Fibroblast of villous mesenchyme (primary cell): ENCODE data around the gene FAM163B. TPM values are rescaled to one million over a fixed set of nuclear protein-coding genes. Genes with fewer than 3 reads are reported as not detected.

ENCODE experiments used
- DNase-seq: peaks from one replicate; pipeline ENCODE4 v3.0.0-alpha.2; 2010; ENCODE audit warnings: low read depth
- H3K4me3 ChIP-seq: 2 replicates; pipeline ENCODE4 v1.5.1; 2011; ENCODE audit warnings: low read depth, mild to moderate bottlenecking, low read length
- total RNA-seq: library from RNA; depleted of rRNA; stranded (reverse); fragments of >200 nt; gene quantifications from 2 replicates; pipeline ENCODE4 v1.2.3, GENCODE V29; 2012
- TF ChIP-seq, protein P1 (sequence below): IDR thresholded peaks from 2 replicates; pipeline ENCODE4 v1.5.1; 2012; ENCODE audit warnings: low read depth, mild to moderate bottlenecking, low read length; ENCODE audit not compliant: insufficient read depth

FAM163B gene
- total RNA-seq, 1 donor: not detected

DNA sequence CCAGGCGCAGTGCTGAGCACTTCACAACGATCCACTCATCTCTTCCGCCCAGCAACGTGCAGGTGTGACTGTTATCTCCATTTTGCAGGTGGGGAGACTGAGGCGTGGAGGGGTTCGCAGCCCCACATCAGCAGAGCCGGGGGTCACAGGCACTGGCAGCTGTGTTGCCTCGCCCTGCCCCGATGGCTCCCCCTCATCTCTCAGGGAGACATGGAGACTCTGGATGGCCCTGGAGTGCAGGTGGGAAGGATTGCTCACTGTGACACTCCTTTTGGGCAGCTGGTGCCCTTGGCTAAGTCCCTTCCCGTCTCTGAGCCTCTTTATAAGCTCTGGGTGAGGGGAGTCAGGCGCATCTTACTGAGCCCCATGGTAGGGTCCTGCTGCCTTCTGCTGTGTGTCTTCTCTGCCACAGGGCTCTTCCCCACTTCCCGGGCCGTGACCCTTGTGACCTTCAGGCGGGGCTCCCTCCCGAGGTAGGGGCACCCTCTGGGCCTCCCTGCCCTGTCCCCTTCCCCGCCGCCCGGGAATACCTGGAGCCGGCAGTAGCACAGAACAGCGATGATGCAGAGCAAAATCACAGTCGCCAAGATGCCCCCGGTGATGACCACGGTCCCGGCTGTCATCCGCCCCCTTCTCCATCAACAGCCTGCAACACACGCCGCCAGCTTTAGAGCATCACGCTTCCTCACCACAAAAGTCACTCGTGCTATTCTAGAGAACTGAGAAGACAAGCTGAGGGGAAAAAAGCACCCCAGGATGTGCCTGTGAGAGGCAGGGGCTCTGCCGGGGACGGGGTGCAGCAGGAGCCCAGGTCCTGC, 29.4 kb downstream of the FAM163B start:
- no peak overlapping the region for H3K4me3 ChIP-seq

DNA sequence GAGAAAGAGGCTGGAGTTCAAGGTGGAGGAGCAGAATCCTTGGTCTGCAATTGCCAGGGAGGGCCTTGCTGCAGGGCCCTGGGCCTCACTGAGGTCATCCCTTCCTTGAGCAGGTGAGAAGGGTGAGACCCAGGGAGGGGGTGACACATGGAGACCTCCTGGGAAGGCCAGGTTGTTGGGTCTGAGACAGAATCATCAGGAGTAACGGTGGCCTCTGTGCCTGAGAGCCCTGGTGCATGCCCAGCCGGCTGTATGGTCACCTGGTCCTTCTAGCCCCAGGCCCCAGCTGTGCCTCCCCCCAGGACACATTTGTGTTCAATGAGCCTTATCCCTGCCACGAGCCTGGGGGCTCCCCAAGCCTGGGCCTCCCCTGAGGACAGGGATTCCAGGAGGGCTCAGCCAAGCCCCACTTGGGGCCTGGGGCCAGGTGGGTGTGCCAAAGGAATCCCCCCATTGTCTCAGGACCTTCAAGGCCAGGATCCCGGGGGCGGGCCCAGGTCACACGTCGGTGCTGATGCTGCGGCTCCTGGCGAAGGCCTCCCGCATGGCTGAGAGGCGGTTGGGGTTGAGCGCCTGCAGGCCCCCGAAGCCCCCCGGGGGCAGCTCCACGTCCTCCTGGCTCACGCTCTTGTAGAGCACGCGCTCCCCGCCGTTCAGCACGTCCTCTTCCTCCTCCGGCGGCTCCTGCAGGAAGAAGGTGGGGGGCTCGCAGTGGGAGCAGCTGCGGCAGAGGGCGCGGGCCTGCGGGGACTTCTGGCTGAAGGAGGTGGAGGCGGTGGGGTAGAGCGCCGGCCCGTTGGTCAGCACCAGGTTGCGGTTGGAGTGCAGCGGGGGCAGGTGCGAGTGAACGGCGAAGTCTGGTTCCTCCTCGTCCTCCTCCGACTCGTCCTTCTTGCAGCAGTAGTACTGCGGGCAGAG, 30.4 kb downstream of the FAM163B start:
- DNase-seq: no peak
- TF ChIP-seq, protein P1, sequence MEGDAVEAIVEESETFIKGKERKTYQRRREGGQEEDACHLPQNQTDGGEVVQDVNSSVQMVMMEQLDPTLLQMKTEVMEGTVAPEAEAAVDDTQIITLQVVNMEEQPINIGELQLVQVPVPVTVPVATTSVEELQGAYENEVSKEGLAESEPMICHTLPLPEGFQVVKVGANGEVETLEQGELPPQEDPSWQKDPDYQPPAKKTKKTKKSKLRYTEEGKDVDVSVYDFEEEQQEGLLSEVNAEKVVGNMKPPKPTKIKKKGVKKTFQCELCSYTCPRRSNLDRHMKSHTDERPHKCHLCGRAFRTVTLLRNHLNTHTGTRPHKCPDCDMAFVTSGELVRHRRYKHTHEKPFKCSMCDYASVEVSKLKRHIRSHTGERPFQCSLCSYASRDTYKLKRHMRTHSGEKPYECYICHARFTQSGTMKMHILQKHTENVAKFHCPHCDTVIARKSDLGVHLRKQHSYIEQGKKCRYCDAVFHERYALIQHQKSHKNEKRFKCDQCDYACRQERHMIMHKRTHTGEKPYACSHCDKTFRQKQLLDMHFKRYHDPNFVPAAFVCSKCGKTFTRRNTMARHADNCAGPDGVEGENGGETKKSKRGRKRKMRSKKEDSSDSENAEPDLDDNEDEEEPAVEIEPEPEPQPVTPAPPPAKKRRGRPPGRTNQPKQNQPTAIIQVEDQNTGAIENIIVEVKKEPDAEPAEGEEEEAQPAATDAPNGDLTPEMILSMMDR: no peak
- no peak overlapping the region for H3K4me3 ChIP-seq

More for the DNA sequence above, 29.4 kb downstream of the FAM163B start:
- DNase-seq: no peak
- TF ChIP-seq, protein P1: no peak

GRCh38 chr9:133577737-133578112, 31.5 kb downstream of the FAM163B start:
- H3K4me3 ChIP-seq: no peak overlapping the region
- TF ChIP-seq, protein P1: no peak

GRCh38 chr9:133576875-133577736, 32.1 kb downstream of the FAM163B start:
- TF ChIP-seq, protein P1: no peak
- DNase-seq: peak; percentile 68
- H3K4me3 ChIP-seq: peak overlapping the region; percentile 2

More at GRCh38 chr9:133577737-133578112, 31.5 kb downstream of the FAM163B start:
- no peak for DNase-seq

DNA sequence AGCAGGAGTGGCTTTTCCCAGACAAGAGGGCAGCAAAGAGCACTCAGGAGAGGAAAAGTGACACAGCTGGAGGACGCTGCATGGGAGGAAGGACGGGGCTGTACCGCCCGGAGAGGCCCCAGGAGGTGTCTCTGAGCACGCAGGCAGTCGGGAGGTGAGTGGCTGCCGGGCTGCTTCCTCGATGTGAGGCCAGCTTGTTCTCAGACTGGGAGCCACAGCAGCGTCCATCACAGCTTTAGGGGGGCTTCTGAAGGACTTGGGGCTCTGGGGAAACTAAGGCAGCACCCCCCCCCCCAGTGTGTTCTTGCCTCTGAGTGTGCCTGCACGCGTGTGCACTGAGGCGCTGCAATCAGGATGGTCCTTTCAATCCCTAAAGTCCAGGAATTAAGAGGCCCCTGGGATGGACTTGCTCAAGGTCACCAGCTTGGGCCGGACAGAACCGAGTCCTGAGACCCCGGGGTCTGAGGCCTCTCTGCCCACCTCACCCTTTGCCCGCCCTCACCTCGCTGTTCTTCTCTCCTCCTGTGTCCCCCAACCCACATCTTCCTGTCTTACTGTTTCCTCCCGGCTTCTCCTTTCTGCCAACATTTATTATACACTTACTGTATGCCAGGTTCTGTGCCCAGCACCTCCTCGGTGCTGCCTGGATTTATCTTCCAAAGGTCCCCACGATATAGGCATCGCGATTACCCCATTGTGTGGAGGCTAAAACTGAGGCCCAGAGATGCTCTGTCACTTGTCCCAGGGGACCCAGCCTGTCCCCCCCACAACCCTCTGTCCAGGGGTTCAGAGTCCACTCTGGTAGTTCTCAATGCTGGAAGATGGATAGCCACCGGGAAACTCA, 32.9 kb downstream of the FAM163B start:
- TF ChIP-seq, protein P1: no peak
- H3K4me3 ChIP-seq: peak overlapping the region; percentile 2
- no peak for DNase-seq
